CD4-positive, alpha-beta T cell treated with Interleukin-2 at 100 ng/mL for 4 hours (primary cell): ENCODE measurements around the gene ARF3.

ENCODE experiments used
- DNase-seq: peaks from one replicate; pipeline ENCODE4 v3.0.0-alpha.2; 2020; ENCODE audit warnings: low spot score

Gene ARF3

DNA sequence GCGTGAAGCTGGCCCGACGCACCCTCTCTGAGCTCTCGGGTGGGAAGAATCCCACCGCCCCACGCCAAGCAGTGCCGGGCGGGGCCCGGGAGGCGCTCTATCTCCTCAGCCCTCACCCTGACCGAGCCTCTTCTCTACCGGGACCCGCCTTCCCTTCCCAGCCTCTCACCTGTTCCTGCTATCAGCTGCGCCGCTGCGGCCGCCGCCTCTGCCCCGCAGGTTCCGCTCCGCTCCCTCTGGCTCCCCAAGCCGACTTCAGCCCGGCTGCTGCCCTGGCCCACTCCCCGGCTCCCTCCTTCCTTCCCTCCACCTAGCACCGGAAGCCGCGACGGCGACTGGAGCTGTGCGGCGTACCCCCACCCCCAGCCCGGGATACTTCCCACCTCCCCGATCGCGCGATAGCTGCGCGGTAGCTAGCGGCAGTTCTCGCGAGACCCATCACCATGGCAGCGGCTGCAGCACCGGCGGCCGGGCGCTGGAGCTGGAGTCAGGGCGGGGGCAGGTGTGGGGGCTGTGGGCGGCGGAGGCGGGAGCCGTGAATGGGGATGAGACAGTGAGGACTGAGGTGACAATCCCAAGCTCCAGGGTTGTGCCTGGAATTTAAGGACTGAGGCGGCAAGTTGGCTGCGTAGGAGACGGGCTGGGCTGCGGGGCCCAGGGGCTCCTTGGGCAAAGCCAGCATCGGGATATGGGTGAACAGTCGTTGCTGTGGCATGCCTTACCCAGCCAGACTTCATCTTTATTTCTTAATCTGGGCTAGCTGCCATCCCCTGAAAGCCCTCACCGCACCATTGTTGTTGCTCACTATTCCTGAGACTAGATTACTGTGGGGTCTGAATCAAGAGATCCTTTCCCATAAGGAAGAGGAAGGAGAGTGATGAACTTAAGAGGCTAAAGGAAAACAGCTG is at the start of gene ARF3:
TSS of gene ARF3 (minus strand) at position 347 of the 908 bp plus-strand sequence. CDS start 16,392 bp downstream, outside the sequence.
- DNase-seq = peak; percentile 93

DNA sequence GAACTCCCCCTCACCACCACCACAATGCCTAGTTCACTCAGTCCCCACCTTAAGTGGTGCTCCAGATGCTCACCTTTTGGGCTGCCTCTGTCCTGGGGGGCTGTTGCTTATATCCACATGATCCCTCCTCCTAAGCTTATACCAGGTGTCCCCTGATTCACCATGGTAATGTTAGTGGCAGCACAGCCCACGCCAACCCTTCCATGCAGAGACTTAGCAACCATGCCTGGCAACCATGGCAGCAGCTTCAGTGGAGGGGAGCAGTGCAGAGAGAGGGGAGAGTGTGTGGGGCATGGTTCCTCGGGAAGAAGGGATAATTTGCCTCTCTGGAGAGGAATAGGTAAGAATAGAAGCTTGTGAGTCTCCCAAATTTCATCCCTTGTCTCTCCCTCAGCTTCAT is 43.1 kb upstream of the ARF3 start:
- no peak for DNase-seq

DNA sequence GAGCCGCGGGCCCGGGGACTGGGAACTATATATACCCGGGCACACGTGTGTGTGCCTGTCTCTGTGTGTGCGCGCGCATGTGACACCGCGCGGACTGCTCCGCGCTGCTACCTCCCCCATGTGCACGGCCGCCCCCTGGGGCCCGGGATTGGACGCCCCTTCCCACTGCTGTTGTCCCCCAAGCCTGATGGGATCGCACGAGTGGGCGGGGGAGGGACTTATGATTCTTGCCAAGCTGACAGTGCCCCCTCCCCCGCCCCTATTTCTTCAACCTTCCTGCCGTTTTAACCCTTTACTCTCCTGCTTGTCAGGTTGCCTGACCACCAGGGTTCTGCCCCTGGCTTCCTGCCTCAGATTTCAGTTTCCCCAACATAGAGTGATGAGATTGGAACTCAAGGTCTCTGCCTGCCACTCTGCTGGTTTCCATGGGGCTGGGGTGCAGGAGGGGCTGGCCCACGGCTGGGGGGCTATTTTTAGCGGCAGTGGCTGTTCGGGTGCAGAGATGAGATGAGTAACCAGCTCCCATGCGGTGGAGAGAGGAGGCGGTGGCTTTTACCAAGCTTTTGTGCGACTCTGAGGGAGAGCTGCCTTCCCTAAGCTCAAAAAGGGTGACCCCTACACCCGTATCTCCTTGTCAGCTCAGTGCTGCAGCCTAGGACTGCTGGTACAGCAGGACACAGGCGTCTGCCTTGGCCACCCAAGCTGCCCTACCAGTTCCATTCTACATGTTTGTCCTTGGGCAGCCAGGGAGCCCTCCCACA is 42.3 kb upstream of the ARF3 start, which contains the start of gene DDN:
TSS of gene DDN (minus strand) at position 5 of the 761 bp plus-strand sequence. CDS start 88 bp downstream, outside the sequence.
- peak; percentile 30 for DNase-seq

DNA sequence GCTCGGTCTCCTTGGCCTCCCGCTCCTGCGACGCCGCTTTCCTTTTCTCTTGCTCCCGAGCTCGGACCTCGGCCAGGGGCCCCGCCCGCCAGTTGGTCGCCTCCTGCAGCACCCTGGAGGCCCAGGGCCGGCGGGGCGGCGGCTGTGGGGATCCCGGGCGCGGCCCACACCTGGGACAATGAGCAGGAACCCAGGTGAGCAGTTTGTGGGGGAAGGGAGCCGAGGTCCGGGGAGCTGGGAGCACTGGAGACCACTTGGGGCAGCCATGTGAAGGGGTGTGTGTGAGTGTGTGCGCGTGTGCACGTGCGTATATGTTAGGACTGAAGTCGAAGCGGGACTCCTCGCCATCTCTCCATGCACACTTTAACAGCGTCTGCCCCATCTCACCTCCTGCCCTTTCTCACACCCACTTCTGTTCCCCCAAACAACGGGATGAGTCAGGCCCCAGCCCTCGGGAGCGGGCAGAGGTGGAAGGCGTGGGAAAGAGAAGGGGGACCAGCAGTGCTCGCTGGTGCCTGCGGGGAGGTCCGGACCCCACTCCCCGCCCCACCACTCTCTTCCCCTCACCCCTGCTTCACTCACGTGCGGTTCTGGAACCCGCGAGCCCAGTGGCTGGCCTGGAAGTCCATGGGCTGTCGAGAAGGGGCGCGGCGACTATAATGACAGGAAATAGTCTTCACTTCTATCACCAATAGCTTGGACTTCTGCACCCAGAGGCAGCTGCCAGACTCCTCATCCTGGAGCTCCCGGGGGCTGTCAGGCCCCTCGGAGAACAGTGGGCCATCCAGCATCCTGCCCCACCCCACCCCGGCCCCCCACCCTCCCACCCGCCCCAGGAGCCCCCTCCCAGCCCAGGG is 41.4 kb upstream of the ARF3 start:
- DNase-seq = no peak

GRCh38 chr12:48997719-48998496 is 40.6 kb upstream of the ARF3 start:
- DNase-seq = no peak

GRCh38 chr12:48996794-48997718 is 39.8 kb upstream of the ARF3 start:
- peak; percentile 54 for DNase-seq

DNA sequence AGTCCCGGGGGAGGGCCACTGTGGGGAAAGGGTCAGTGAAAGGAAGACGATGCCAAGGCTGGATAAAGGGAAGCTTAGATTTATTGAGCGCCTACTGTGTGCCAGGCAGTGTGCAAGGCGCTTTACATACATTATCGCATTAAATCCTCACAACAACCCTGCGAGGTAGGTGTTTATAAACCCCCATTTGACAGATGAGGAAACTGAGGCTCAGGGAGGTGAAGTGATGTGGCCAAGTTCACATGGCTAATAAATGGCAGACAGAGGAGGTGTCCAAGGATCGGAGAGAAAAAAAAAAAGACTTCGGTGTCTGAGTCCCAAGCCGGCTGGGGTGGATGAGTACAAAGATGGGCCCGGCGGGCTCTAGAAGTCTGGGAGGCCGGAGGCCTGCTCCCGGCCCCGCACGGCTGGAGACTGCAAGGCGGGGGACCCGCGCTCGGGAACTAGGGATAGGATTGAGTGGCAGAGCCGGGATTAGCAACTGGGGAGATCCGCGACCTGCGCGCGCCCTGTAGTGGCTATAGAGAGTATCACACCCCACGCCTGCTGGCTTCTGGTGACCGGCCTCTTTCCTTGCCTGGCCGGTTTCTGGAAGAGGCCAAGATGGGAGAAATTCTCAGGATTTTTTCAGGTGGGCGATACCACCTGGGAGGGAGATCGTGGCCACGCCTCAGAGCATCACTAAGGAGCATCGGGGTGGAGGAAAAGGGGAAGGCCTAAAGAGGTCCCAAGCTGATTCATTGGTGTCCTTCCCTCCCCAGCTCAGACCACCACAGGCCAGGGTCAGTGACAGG is 38.0 kb upstream of the ARF3 start:
- peak; percentile 51 for DNase-seq

- DNase-seq = no peak
Observed at GRCh38 chr12:48994224-48995085, 37.2 kb upstream of the ARF3 start.

DNA sequence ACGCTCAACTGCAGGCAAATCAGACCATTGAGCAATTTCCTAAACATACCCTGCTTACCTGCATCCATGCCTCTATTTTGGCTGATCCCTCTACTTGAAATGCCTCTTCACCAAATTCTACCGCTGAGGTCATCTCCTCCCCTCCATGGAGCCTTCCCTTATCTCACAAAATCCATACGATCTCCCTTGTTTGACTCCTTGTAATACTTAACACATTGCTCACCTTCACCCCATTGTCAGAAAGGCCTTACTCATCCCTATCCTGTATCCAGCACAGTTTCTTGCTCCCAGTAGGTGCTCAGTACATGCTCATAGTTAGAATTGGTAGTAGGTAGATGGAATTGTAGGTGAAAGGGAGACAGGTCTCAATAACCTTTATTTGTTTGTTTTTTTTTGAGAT is 36.5 kb upstream of the ARF3 start:
- no peak for DNase-seq

DNA sequence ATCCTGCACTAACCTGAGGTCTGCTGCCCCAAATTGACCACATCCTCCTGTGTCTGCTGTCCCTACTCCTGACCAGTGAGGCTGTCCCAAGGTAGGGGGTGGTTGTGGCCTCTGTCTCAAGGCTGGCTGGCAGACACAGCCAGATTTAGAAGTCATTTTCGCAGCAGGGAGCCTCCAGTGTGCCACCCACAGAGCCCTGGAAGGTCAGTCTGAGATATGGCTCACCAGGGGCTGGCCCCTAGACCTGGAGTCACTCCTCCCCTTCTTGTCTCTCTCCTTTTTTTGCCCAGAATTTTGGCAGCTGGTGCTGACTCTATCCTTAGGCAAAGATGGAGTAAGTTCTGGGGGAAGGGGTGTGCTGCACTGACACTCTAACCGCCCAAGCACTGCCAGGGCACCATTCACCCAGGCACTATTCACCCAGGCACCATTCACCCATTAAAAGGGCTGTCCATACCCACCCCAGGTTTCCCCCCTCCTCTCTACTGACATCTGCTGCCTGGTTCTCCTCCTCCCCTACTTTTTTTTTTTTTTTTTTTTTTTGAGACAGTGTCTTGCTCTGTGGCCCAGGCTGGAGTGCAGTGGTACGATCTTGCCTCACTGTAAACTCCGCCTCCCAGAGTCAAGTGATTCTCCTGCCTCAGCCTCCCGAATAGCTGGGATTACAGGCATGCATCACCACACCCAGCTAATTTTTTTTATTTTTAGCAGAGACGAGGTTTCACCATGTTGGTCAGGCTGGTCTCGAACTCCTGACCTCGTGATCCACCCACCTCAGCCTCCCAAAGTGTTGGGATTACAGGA is 34.2 kb upstream of the ARF3 start:
- no peak for DNase-seq

GRCh38 chr12:48990552-48990951 is 33.3 kb upstream of the ARF3 start:
- no peak for DNase-seq

DNA sequence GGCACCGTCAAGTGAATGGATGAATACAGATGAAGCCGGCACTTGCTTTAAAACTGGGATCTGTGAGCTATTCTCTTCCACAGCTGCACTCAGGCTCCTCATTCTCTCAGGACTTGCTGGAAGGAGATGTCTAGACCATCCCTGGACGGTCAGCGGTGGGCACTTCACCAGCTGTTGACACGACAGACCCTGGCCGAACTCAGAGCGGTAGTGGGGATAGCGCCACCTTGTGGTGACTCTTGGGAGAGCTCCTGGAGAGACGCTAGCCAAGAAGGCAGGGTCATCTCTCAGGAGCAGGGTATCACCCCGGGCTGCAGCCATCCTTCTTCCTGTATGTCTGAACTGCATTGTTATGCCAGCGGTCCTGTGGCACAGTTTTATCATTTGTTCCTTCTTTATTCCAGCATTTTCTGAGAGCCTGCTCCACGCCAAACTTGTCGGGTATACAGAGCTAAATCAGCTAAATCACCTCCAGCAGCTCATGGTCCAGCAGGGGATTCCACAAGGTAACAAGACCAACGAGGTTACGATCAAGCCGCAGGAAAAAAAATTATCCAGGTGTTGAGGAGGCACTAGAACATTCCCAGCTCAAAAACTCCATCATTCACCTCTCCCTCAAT is 30.9 kb upstream of the ARF3 start:
- peak; percentile 75 for DNase-seq

DNA sequence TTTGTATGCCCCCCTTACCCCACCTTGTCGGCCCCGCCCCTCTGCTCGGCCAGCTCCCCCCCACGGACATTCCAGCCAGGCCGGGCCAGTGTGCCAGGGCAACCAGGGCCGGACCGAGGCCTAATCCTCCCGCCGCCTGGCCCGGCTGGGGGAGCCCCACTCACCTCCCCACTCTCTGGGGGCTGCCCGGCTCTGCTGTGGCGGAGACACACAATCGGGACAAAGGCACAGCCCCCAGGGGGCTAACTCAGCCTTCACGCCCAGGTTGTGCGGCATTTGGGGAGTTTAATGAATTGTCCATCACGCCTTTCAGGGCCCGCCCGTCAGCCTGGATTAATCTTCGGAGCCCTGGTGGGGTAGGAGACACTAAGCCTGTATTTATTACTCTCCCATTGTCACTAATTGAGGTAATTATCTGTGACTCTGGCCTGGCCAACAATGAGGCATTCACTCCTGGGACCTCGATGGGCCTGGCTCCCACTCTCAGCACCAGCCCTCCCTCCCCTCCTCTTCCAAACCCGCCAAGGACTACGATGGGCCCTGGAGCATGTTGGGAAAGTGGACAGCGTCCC is 29.5 kb upstream of the ARF3 start:
- DNase-seq = no peak

DNA sequence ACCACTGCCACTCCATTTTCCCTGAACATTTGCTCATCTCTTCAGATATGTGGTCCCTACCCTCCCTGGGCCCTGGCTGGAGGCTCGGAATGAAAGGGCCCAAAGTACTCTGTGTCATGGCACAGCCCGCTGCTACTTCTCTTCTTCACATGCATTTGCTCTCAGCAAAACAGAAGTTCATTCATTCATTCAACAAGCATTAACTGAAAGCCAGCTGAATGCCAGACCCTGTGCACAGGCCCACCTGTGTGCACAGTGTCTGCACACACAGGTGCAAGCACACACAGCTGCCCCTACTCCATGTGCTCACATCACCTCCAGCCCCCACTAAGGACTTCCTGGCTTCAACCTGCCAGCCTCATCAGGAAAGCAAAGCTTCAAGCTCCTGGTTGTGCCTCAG is 28.6 kb upstream of the ARF3 start:
- no peak for DNase-seq

DNA sequence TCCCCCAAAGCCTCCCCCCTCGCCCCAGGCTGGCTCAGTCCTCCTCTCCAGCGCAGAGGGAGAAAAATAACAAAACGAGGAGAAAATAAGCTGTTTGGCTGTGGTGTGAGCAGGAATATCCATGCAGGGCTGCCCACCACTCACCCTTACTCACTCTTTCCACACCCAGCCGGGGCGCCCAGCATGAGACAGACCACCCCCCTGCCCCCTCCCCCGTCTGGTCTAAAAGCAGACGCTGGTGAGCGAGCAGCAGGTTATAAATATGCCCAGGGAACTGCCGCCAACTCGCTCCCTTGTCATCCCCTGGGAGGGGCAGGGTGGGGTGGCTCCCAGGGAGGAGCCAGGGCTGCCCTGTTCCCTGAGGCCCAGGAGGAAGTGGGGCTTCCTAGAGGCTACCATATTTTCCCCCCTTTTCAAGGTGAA is 28.2 kb upstream of the ARF3 start:
- DNase-seq = no peak

GRCh38 chr12:48982397-48983080 is 25.3 kb upstream of the ARF3 start:
- DNase-seq = no peak
